DMS53 (cell line): Measurements from ENCODE around the gene VASN.

Experiments used
- DNase-seq: peaks from one replicate; lab custom pipeline; 2025; lab: John Stamatoyannopoulos, UW

The VASN gene

GRCh38 chr16:4372578-4373355, 1.1 kb downstream of the VASN start:
- DNase-seq: peak; percentile 77

- peak; percentile 63 for DNase-seq
These were observed 1.8 kb downstream of the VASN start for GRCh38 chr16:4373356-4373908.

- DNase-seq: peak; percentile 40
These were observed 2.5 kb downstream of the VASN start for GRCh38 chr16:4373909-4374742.

GRCh38 chr16:4375717-4376116, 4.1 kb downstream of the VASN start:
- DNase-seq: no peak

- DNase-seq: no peak
These were observed 4.7 kb downstream of the VASN start for GRCh38 chr16:4376126-4376892.

- DNase-seq: no peak
These were observed 5.4 kb downstream of the VASN start for GRCh38 chr16:4376893-4377572.

DNA sequence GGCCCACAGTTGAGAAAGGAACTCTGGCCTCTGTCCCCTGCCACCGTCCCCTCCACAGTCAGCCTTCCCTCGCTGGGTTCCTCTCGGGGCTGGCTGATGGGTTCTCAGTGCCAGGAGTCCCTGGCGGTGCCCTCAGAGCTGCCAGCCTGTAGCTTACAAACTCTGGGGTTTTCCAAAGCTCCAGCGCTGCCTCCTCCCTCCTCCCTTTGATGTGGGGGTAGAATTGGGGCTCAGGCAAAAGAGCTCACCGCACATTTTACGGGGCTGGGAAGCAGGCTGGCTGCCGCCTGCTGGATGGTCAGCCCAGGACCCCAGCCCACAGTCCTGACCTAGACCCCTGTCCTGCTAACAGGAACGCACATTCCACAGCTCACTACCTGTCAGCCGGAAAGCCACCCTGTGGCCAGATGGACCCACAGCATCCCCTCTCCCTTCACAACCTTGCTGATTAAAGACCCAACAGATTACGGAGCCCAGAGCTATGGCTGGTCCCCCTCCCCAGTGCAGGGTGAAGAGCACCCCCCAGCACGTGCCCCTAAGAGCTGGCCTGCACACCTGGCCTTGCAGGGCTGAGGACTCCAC, 6.0 kb downstream of the VASN start:
- no peak for DNase-seq

DNA sequence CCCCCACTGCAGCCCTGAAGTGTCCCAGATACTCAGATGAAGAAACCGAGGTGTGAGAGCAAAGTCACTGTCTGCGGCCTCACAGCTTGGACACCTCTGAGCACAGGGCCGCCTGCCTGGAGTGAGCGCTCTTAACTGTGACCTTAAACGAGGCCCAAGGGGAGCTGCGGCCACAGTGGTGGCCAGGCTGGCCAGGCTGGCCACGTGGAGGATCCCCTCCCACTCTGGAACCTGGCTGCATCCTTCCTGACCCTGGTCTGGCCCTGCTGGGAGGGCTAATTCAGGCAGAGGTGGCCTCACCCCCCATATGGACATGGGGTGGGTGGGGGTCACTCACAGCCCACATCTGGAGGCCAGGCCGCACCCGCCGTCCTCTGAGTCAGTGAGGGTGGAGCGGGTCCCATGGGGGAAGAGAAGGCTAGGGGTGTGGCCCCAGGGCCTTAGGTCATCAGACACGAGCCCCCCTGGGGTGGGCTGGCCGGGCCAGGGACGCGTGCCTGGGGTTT, 6.6 kb downstream of the VASN start:
- no peak for DNase-seq

DNA sequence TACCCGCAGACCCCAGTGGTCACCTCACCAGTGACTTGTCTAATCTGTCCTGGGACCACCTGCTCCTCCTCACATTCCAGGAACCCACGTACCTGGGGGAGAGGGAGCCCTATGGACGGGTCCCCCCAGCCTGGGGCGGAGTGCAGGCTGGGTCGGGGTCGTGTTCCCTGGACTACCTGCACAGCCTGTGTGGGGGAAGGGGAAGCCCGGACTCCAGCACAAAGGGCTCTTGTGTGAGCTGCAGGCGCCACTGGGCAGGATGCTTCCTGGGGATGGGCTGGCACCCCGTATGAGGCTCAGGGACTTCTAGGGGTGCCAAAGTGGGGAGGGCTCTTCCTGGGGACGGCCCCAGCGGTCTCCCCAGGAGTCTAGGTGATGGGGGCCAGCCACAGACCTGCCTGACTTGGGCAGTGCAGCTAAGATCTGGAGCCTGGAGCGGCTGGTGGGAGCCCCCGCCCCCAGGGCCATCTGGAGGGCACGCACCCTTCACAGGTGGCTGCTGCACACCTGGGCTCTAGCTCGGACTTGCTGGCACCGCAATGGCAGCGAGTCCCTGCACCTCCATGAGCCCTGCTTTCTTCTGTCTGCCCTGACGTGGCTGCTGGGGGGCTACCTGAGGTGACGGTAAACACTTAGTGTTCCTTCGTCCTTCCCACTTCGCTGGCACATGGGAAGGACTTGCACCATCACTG, 7.5 kb downstream of the VASN start:
- DNase-seq: no peak

DNA sequence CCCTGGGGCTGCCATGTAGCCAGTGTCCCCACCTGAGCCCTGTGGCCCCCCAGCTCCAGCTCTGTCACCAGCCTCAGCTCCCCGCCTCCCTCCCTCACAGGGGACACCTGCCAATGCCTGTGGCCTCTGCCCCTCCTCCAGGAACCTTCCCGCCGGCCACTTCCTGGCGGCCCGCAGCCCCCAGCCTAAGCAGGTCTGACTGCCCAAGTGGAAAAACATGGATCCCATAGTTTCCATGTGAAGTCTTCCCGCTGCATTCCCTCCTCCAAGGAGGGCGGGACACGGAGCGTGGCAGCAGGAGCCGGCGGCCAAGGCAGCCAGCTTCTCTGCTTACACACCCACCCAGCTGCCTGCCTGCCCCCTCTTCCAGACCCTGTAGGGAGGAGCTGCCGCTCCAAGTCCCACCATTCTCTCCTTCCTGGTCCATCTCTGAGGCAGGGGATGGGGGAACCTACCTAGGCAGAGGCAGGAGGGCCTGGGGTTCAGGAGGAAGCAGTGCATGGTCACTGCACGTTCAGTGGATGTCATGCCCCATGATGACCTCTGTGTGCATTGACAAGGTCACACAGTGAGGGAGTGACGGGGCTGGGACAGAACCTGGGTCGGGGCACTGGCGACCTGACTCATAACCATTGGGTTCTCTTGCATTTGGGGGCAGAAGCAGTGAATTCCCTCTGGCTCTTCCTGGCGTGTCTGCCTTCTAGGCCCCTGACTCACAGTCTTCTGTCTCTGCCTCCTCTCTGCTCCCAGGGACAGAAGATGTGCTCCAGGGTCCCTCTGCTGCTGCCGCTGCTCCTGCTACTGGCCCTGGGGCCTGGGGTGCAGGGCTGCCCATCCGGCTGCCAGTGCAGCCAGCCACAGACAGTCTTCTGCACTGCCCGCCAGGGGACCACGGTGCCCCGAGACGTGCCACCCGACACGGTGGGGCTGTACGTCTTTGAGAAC, 8.7 kb downstream of the VASN start:
- no peak for DNase-seq

DNA sequence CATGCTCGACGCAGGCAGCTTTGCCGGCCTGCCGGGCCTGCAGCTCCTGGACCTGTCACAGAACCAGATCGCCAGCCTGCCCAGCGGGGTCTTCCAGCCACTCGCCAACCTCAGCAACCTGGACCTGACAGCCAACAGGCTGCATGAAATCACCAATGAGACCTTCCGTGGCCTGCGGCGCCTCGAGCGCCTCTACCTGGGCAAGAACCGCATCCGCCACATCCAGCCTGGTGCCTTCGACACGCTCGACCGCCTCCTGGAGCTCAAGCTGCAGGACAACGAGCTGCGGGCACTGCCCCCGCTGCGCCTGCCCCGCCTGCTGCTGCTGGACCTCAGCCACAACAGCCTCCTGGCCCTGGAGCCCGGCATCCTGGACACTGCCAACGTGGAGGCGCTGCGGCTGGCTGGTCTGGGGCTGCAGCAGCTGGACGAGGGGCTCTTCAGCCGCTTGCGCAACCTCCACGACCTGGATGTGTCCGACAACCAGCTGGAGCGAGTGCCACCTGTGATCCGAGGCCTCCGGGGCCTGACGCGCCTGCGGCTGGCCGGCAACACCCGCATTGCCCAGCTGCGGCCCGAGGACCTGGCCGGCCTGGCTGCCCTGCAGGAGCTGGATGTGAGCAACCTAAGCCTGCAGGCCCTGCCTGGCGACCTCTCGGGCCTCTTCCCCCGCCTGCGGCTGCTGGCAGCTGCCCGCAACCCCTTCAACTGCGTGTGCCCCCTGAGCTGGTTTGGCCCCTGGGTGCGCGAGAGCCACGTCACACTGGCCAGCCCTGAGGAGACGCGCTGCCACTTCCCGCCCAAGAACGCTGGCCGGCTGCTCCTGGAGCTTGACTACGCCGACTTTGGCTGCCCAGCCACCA, 9.7 kb downstream of the VASN start:
- no peak for DNase-seq

GRCh38 chr16:4381935-4382794, 10.5 kb downstream of the VASN start:
- no peak for DNase-seq

- DNase-seq: no peak
These were observed 11.2 kb downstream of the VASN start for GRCh38 chr16:4382795-4383357.

GRCh38 chr16:4383591-4384444, 12.2 kb downstream of the VASN start:
- no peak for DNase-seq

DNA sequence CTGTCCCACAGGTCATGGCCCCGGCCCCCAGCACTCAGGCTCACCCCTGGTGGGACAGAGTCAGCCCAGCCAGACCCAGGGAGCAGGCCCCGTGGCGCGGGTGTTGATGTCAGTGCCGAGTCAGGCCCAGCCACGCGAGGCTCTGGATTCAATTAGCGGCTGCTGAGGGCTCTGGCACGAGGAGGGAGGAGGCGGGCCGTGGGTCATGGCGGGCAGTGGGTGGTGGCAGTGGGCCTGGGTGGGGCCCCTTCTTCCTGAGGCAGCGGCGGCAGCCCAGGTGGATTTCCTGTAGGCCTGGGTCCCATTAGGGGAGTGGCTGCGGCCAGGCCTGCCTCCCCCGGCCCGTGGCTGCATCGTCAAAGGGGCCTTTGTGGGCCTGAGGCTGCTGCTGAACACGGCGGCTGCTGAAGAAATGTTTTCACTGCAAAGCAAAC, 12.9 kb downstream of the VASN start:
- DNase-seq: no peak
